ENCODE data around the gene PIRT.

DNA sequence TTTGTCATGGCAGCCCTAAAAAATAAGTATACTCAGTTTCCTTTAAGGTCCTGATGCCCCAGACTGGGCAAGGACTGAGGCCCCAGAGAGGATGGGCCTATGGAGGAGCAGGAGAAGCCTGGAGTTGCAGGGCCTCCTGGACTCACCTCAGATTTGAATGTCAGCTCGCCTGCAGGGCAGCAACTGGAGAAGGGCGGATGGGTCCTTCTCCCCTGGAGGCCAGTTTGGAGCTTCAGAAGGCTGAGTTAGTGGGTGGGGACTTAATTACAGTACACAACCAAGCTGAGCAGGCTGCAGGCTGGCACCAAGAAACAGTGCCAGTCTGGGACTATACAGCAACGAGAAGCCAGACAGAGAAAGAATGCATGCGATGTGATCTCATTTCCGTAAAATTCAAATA, 6.2 kb downstream of the PIRT start:
- TF ChIP-seq CTCF (IDR thresholded peaks at IDR 0.05; ENCODE audit: low read length) = no peak
- TF ChIP-seq EZH2 (optimal IDR thresholded peaks at IDR 0.05; ENCODE audit: low read depth, low read length) = no peak
- TF ChIP-seq EZH2phosphoT487 (IDR thresholded peaks at IDR 0.05; ENCODE audit: low read length) = no peak
